Epithelial cell of proximal tubule (primary cell): Measurements from ENCODE around the gene PRKCD. TPM values are rescaled to one million over a fixed set of nuclear protein-coding genes. Genes with fewer than 3 reads are reported as not detected.
A peak's percentile ranks its signal among the peaks of the same experiment; 100 is the strongest.

Experiments
- DNase-seq: peaks from one replicate; pipeline ENCODE4 v3.0.0-alpha.2; 2011; ENCODE audit warnings: low read depth
- H3K4me3 ChIP-seq: 2 replicates; pipeline ENCODE4 v1.5.1; 2011; ENCODE audit warnings: low read depth, mild to moderate bottlenecking, low read length
- CTCF ChIP-seq: conservative IDR thresholded peaks from 2 replicates; pipeline ENCODE4 v1.5.1; 2012; ENCODE audit warnings: low read depth, mild to moderate bottlenecking, low read length
- total RNA-seq: library from RNA; depleted of rRNA; stranded (reverse); fragments of >200 nt; gene quantifications from 2 replicates; pipeline ENCODE4 v1.2.3, GENCODE V29; 2015

Gene PRKCD
- total RNA-seq, 1 donor from 2014 or later, result 4.0 TPM

GRCh38 chr3:53120336-53120735 is 40.7 kb upstream of the PRKCD start:
- no peak overlapping the region for H3K4me3 ChIP-seq
- no peak for DNase-seq
- TF ChIP-seq CTCF, result no peak

- H3K4me3 ChIP-seq, result no peak overlapping the region
- TF ChIP-seq CTCF, result no peak
- no peak for DNase-seq
Measured at GRCh38 chr3:53122255-53122932, 38.6 kb upstream of the PRKCD start.

- no peak for DNase-seq
- H3K4me3 ChIP-seq, result no peak overlapping the region
- no peak for TF ChIP-seq CTCF
Measured at GRCh38 chr3:53122933-53123305, 38.1 kb upstream of the PRKCD start.

- TF ChIP-seq CTCF, result no peak
- H3K4me3 ChIP-seq, result no peak overlapping the region
- DNase-seq, result no peak
Measured at GRCh38 chr3:53123510-53123909, 37.5 kb upstream of the PRKCD start.

- H3K4me3 ChIP-seq, result no peak overlapping the region
- no peak for TF ChIP-seq CTCF
- no peak for DNase-seq
Measured at GRCh38 chr3:53123953-53124352, 37.1 kb upstream of the PRKCD start.

- no peak for DNase-seq
- TF ChIP-seq CTCF, result no peak
- H3K4me3 ChIP-seq, result no peak overlapping the region
Measured at GRCh38 chr3:53126601-53127000, 34.4 kb upstream of the PRKCD start.

- no peak for TF ChIP-seq CTCF
- DNase-seq, result no peak
- H3K4me3 ChIP-seq, result peak overlapping the region; percentile 77
Measured at GRCh38 chr3:53129344-53129743, 31.7 kb upstream of the PRKCD start.
